Activated CD8-positive, alpha-beta memory T cell treated with anti-CD3 and anti-CD28 coated beads for 48 hours (primary cell): ENCODE measurements around the gene GALNT9.
"Not testable (repeated sequence)": the region's sequence is repeated elsewhere in the genome, so short reads cannot be mapped to it uniquely, and the experiment has no call there.

Experiments
- DNase-seq, 3 experiments: peaks; one replicate each; pipeline ENCODE4 v3.0.0-alpha.2; 2020; ENCODE audit warnings: low read depth in 2 of 3, low spot score in 2 of 3

The GALNT9 gene

DNA sequence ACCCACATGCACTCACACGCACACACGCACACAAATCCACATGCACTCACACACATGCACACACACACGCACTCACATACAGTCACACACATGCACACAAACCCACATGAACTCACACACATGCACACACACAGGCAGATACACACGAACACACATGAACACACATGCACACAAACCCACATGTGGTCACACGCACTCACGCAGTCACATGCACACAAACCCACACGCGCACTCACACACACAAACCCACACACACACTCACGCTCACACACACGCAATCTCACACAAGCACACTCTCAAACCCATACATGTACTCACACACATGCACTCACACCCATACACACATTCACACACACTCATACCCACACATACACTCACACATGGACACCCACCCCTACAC lies 61.5 kb downstream of the GALNT9 start:
- DNase-seq, result no peak

DNA sequence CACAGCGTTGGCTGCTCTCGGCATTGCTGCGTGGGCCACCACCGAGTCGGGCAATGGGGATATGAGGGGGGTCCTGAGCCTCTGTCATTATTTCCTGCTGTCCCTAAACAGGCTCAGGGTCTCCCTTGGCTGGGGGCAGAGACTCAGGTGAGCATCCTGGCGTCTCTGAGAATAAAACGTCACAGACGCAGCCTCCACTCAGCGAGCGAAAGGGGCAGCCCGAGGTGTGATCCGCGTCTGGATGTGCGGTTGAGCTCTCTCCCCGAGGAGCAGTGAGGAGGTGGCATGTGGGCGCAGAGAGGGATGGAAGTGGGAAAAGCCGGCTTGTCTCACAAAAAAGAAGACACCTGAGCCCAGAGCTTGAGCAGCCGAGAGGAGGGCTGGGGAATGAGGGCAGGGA lies 62.6 kb downstream of the GALNT9 start:
- DNase-seq, result no peak

DNA sequence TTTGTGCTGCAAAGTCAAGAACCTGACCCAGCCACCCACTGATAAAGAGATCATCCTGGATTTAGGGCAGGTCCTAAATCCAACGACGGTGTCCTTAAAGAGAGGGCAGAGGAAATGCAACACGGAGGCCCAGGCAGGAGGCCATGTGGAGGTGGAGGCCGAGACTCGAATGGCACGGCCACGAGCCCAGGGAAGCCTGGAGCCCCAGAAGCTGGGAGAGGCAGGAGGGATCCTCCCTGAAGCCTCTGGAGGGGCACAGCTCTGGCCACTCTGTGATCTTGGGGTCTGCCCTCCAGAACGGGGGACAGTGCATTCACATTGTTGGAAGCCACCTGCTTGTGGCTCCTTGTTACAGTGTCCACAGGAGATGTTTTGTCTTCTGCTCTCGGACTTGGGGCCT lies 63.0 kb downstream of the GALNT9 start:
- no peak for DNase-seq

DNA sequence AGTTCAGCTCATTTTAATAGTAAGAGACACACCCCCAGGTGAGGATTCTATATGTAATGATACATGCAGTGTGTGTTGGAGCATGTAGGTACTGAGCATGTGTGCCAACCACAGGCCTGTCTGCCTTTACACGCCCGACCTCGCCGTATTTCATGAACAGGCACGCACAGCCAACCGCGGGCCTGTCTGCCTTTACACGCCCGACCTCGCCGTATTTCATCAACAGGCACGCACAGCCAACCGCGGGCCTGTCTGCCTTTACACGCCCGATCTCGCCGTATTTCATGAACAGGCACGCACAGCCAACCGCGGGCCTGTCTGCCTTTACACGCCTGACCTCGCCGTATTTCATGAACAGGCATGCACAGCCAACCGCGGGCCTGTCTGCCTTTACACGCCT lies 63.6 kb downstream of the GALNT9 start:
- not testable (repeated sequence) for DNase-seq

DNA sequence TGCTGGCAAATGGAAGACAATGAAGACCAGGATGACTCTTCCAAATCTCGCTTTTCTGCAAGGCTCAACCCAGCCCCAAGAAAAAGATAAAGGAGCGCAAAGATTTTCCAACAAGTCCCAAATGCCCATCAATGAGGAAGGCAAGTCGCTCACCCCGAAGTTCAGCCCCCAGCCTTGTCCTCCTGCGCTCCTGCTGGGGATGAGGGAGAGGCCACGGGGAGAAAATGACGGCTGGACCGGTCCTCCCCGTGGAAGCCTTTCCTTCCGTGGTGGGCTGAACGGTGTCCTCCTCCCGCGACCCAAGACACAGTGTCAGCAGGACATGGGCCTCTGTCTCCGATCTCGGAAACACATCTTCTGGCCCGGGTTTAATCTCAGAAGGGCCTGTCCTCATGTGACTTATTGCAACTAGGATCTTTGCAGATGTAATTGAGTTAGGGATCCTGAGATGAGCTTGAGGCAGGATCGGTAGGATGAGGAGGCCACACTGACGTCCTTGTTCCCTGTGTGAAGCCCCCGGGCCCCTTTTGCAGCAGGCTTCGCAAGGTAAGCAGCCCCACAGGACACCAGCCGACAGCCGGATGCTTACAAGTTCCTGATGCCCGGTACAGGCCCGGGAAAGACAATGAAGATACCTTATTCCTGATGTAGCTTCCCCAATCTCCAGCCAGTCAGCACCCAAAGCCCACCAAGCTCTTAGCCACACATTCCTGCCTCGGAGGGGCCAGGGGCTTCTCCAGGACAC lies 64.2 kb downstream of the GALNT9 start:
- DNase-seq, result no peak

DNA sequence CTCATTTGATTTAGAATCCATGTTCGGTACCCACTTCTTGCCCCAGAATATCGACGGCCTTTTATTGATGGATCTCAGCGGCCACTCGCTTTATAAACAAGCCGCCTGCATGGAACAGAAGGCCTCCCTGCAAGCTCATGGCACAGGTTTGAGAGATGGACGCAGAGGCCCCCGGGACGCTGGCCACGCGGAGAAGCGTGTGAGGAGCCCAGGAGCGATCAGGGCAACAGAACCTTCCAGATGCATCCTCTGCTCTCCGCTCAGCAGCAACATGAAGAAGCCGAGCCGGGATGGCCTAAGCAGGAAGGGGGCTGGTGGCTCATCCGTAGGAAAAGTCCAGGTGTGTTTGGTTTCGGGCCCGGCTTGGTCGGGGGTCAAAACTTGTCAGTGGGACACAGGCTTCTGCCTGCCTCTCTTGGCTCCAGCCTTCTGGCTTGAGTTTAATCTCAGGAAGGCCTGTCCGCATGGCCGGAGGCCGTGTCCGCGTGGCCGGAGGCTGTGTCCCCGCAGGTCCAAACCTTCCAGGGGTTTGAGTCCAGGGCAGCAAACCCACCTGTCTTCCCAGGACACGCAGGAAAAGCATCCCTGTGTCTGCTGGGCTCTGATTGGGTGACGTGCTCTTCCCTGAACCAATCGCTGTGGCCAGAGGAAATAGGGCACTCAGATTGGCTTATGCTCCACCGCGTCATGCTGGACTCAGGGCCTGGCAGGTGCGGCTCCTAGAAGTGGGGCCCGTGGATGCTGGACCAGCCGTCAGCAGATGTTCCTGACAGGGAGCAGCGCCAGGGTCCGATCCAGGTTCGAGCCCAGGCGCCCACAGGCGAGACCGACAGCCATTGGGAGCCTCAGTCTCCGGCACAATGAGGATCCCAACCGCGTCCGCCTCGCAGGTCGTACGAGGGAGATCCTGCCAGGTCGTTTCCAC lies 65.0 kb downstream of the GALNT9 start:
- no peak for DNase-seq

DNA sequence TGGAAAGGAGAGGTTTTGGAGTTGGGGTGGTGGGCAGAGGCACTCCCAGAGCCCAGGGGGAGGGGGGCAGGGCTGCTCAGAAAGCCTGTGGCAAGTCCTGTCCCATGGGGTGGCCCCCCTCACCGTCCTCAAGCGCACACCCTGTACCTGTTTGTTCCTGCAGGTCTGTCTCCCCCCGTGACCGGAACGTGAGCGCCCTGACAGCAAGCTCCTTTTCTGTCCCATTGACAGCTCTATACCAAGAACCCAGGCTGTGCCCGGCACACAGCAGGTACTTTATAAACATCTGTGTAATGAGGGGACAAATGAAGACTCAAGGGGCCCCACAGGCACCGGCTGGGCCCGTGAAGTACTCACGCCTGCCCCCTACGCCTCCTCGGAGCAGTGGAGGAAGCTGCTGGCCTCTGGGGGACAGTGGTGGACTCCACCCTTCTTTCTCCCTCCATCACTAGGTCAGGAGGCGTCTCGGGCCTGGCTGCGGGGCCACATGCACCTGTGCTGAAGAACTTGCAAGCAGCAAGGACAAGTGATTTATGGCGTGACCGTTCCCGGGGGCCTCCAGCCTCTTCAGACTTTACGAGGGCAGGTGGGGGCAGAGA lies 65.8 kb downstream of the GALNT9 start:
- DNase-seq, result no peak

DNA sequence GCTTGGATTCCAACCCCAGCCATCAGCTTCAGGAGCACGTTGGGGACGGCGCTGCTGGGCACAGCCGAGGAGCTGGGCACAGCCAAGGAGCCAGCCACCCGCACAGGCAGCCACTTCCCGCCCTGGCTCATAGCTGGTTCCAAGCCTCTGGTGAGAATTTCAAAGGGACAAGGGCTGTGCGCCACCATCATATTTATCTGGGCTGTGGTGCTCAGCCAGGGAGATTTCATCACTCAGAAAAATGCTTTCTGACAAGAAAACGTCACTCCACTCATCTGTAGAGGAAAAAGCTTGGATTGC lies 66.4 kb downstream of the GALNT9 start:
- no peak for DNase-seq

DNA sequence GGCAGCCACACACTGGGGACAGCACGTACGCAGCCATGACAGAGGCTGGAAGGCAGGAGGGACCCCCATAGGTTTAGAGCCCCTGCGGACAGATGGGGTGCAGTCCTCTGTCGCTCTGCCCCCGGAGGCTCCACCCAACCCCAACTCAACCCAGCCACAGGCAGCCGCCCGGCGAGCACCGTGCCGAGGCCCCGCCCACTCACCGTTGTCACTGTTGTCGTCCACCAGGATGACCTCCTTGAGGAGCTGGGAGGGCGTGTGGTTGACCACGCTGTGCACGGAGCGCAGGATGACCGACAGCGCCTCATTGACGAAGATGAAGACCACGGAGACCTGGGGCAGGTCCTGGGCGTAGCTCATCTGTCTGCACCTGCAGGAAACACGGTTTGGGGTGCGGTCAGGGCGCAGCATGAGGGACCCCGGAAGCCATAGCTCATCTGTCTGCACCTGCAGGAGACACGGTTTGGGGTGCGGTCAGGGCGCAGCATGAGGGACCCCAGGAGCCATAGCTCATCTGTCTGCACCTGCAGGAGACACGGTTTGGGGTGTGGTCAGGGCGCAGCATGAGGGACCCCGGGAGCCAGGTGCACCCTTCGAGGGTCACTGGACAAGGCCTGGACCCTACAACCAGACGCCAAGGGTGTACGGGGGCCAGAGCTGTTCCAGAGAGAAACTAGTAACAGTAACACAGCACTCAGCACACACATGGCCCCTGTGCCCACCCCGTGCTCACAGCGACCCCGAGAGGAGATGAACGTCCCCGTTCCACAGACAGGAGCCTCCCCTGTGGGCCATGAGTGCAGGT lies 66.9 kb downstream of the GALNT9 start:
- DNase-seq, result no peak

DNA sequence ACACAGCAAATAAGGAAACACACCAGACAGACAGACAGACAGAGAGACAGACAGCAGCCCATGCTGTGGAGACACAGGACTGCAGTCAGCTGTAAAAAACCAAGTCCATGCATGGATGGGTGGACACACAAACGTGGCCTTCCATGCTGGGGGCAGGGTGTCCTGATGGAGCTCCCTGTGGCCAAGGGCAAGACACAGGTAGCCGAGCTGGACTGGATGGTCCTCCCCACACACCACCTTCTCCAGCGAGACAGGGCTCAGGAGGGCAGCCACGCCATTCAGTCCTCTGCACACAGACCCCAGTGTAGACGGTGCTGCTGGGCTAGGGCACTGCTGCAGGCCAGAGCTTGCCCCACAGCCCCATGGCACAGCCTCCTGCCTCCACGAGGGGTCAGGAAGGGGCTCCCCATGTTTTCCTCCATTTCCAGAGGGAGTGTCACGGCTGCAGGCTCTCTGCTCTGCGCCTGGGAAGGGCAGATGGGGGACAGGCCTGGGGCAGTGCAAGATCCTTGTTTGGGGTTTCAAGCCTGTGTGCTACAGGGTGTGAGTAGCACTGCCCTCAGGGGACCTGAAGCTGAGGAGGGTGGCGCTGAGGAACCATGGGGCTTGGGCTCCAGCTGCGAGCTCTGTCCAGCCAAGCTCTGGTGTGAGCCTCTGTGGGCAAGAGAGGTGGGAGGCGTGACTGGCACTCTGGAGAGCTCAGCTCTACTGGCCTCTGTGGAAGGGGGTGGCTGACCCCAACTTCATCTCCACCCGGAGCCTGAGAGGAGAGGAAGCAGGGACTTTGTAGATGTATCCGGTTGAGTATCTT lies 67.9 kb downstream of the GALNT9 start:
- no peak for DNase-seq

DNA sequence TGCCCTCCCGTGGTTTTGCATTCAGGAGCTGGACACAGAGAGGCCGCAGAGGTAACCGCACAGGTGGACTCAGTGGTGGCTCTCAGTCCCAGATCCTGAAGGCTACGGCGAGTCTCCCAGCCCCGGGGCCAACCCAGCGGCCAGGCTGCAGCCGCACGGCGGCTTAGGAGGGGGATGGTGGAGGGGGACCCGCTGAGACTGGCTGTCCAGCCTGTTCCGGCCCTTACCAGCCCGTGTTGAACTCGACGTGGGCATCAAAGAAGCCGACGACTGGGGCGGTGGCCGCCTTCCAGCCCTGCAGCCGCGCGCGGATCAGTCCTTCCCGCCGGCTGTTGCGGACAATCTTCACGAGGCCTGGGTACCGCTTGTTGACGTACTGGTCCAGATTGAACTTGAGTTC lies 68.7 kb downstream of the GALNT9 start:
- no peak for DNase-seq

DNA sequence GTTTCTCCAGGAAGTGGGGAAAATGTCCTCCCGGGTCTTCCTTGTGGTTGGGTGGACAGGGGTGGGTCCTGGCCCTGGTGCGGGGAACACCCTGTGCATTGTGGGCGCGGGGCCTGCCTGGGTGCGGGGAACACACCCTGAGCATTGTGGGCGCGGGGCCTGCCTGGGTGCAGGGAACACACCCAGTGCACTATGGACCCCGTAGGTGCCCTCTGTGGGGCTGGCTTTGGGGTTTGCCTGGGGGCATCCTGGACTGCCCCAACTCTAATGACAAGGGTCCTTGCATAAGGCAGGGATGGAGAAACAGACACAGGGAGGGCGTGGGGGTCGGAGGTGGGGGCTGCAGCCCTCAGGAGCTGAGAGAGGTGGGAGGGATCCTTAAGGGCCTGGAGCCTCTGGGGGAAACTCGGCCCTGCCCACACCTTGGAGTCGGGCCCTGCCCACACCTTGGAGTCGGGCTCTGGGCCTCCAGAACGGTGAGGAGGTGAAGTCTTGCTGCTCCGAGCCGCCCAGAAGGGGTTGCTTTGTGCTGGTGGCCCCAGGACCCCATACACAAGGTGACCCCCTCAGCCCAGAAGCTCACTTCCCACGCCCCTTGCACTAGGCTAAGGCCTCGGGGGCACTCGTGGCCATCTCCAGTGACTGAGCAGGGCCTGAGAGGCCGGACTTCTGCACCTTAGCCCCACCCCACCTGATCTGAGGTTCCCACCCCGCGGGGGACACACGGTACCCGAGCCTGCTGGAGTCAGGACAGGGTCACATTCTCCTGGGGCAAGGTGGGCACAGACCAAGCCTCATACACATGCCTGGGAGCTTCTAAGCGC lies 69.3 kb downstream of the GALNT9 start:
- DNase-seq, result no peak

DNA sequence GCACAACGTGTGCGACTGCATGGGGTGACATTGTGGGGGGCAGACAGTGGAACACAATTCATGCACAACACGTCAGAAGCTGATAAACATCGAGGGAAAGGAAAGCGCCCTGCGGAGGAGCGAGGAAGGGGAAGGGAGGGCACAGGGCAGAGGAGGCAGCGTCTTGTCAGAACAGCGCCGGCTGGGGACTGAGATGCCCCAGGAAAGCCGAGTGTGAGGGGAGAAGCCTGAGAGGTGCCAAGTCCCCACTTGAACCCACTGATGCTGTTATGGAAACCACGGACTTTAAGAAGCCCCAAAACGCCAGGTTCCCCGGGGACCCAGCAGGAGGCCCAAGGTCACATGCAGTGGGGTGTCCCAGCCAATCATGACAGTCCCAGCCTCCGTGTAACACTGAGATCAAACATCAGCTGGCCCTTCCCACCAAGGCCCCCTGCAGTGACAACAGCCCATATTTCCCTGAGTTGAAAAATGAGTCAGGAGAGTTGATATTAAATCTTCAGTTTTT lies 70.0 kb downstream of the GALNT9 start:
- no peak for DNase-seq

DNA sequence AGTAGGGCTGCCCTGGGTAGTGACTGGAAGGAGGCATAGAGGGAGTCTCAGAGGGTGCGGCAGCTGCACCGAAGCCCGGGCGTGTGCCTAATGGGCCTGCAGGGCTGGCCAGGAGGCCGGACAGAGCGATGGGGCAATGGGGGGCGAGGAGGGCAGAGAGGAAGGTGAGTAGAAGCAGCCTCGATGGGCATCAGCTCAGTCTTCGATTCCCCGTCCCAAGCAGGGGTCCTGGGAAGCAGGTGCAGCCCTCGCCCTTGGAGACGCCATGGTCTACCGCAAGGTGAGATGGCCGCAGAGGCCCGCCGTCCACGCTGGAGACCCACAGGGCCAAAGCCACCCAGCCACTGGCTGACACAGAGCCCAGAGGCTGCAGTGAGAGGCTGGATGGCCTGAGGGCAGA lies 70.8 kb downstream of the GALNT9 start:
- DNase-seq, result no peak

DNA sequence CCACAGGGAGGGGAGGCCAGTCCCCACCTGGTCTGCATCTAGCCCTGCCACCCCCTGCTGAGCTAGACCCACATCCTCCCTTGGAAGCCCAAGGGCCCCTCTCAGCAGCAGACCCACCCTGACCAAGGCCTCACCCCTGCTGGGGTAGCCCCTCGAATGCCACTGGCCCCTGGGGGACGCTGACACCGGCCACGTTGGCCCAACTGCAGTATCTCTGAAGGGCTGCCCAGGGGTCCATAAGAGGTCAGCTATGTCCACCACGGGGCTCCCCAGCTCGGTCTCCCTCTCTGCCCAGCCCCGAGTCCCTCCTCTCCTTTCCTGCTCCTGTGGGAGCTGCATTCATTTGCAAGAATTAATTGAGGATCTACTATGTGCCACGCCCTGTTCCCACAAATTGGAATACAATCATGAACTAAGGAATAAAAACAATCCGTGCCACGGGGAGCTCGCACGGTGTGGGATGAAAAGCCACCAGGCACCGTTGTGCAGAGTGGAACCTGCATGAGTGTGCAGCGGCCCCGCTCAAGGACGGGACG lies 71.4 kb downstream of the GALNT9 start:
- DNase-seq, result no peak

DNA sequence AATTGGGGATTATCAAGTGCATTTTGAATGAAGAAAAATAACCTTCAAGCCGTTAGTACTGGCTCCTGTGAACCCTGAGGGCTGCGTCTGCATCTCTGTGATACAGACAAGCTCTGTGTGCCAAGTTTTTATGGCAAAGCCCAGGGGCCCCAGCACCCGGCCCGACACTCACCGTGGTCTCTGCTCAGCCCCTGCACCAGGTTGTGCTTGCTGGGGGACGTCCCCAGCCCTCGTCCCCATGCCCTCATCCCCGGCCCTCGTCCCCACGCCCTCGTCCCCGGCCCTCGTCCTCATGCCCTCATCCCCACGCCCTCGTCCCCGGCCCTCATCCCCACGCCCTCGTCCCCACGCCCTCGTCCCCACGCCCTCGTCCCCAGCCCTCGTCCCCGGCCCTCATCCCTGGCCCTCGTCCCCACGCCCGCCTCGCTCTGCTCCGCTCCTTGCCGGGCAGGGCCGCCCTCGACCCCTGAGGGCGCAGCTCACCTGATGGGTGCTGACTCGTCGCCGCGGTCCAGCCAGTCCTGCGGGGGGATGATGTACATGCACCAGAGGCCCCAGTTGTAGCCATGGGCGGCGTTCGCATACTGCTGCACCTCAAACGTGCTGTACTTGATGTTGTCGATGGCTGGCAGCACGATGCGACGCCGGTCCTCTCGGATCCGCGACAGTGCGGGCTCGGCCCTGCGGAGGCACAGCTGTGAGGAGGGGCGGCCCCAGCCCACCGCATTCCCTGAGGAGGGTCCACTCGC lies 72.0 kb downstream of the GALNT9 start:
- DNase-seq, result no peak

DNA sequence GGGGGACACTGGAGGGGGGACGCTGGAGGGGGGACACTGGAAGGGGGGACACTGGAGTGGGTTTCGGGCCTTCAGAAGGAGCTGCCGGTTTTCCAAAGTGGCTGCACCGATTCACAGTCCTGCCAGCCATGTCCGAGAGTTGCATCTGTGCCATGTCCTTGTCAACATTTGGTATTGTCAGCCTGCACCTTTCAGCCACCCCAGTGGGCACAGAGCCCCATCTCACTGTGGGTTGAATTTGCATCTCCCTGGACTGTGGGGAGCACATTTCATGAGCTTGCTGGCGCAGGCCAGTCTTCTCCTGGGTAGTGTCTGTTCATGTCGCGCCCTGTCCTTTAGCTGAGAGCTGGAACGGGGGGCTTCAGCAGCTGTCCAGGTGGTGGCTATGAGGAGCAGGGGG lies 72.7 kb downstream of the GALNT9 start:
- no peak for DNase-seq

DNA sequence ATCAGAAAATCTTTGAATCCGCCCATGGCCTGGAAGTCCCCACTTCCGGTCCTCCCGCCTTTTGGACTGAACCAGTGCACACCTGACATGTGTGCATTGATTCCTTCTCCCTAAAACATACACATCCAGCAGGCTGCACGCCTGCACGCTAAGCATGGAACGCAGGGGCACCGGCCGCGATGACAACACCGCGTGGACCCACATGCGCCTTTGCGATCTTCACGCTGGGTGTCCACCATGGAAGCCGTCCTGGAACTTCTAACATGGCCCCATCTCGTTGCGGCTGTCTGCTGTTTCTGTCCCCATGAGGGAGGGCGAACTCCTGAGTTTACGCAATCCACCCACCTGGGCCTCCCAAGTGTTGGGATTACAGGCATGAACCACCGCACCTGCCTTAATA lies 73.7 kb downstream of the GALNT9 start:
- no peak for DNase-seq
